A549 treated with dexamethasone at 1 μM for 4 hours (cell line): ENCODE measurements around the gene UFC1. TPM values are rescaled to one million over a fixed set of nuclear protein-coding genes. Genes with fewer than 3 reads are reported as not detected.

Source experiments
- total RNA-seq: library from RNA; stranded (reverse); fragments of 200-300 nt; extraction: Qiagen RNA extraction; gene quantifications from 5 replicates; pipeline ENCODE4 v1.2.3, GENCODE V29; 2022

The UFC1 gene
- total RNA-seq = 89.0 to 149 TPM (median 91.5 TPM) in 5 replicates

DNA sequence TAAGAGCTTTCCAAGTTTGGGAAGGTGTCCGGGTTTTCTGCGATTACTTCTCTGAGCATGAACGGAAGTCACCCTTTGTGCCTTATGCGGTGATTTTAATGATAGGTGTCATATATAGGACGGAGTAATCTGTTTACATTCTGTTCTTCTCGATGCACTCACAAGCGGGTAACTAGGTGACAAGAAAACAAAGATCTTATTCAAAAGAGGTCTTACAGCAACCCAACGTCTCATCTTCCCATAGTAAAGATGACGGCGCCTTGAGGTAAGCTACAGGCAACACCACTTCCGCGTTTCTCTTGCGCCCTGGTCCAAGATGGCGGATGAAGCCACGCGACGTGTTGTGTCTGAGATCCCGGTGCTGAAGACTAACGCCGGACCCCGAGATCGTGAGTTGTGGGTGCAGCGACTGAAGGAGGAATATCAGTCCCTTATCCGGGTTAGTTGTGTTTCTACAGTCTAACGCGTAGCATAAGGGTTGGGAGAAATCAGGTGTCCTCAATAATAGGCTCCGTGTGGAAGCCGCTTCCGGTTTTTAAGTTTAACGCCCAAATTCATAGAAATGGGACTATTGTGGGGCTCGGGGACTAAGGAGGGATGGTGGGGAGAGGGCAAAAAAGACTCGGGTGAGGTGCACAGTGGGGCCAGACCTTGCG lies at the start of gene UFC1:
Gene UFC1, plus strand, starts transcription at position 297 of the 656 bp plus-strand sequence. Its CDS starts 20 bp downstream, at position 317.

DNA sequence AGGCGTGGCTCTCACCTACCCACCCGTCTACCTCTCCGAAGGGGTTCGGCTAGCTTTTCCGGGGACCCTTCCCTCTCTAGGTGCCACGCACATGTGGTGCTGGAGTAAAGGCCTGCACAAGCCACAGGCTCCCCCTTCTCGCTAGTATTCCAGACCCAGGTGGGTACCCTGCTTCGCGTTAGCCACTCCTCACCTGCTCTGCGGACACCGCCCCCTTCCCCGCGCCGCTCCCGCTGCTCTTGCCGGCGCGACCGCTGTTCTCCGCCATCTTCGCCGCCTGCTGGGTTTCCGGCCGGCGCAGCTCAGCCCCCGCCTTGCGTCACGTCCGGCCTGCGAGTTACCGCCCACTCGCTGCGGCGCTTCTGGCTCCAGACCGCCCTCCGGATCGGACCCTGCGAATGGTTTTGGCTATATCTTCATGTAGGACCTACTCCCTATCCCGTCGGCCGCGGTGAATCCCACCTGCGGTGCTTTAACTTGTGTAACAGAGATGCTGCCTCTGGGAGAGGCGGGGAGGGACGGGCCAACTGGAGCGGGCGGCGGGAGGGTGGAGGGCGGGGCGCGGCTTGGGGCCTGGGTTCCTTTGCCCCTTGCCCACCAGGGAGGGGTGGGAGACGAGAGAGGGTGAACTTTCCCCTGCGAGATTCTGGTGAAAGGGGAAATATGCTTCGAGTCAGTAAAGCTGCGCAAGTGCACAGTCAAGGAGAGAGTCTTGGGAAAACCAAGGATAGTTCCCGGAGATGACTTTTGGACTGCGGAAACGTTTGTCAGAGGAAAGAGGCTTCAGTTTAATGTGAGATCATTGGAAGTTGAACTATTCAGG lies 35.8 kb upstream of the UFC1 start, which contains the start of the genes NIT1 and PFDN2:
Gene NIT1, plus strand, starts transcription at position 347 of the 823 bp plus-strand sequence. Its CDS starts 72 bp downstream, at position 419.
Gene PFDN2, minus strand, starts transcription at position 279 of the 823 bp plus-strand sequence. Its CDS starts 11 bp downstream, at position 268.

DNA sequence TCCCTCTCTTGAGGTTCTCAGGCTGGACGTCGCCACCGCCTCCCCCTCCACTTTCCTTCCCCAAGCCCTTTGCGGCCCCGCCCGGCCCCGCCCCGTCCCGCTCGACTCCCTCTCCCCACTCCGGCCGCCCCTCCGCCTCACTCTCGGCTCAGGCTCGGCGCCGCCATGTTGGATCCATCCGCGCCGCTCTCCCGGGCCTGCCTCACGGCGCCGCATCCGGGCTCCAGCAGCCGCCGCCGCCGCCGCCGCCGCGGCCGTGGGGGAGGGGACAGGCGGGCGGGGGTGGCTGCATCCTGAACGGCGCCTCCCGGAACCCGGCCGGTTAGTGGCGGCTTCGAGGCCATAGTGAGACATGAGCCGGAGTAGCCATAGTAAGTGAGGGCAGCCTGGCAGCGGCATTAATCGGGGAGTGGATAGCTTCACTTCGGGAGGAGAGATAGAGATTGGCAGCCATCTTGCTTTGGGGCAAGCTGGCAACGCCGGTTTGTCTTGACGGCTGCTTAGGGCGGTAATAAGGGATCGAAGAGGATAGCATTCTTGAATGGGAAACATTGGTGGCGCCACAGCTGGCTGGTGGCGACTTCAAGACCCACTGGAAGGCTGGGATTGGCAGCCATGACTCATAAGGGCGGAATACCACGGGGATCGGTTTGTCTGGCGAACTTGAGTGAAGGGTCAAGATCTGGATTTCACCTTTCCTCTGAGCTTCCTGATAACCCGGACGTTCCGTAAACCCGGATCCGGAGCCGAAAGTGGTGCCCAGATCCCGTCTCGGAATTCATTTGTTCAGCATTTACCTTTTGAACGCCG lies 21.2 kb upstream of the UFC1 start, which contains the start of gene DEDD:
Gene DEDD, minus strand, starts transcription at position 258 of the 810 bp plus-strand sequence. CDS start 8,205 bp downstream, outside the sequence.

DNA sequence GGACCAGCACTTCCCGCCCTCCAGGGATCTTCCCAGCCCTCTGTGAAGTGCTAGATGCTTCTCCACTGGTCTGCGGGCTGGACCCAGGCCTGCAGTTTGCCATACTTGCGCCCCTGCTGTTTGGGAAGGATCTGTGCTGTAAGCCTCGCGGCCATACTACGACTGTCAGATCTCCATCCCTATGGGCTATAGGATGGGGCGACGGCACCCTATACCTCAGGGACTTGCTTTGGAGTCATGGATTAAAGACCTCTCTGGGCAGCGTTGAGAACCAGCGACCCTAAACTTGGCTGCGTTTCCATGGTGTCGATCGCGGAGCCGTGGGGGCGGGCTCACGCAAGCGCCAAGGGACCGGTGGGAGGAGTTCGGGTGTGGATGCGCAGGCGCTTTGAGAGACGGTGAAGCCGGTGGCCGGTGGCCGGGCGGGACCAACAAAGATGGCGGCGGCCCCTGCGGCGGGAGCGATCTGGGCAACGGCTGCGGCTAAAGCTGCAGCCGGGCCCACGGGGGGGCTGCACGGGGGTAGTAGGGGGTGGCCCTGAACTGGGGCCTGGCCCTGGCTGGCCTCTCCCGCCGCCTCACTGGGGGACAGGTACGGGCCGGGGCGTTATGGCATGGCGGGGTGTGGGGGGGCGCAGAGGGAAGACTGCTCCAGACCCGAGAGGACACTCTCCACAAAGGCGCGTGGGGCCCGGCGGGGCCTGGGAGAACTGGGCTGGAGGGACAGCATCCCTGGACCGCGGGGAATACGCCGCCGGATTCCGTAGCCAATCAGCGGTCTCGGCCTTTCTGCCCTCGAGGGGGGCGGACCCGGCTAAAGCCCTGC lies 5.5 kb downstream of the UFC1 start, which contains the start of gene USP21:
Gene USP21, plus strand, starts transcription at position 414 of the 826 bp plus-strand sequence. CDS start 1,141 bp downstream, outside the sequence.

DNA sequence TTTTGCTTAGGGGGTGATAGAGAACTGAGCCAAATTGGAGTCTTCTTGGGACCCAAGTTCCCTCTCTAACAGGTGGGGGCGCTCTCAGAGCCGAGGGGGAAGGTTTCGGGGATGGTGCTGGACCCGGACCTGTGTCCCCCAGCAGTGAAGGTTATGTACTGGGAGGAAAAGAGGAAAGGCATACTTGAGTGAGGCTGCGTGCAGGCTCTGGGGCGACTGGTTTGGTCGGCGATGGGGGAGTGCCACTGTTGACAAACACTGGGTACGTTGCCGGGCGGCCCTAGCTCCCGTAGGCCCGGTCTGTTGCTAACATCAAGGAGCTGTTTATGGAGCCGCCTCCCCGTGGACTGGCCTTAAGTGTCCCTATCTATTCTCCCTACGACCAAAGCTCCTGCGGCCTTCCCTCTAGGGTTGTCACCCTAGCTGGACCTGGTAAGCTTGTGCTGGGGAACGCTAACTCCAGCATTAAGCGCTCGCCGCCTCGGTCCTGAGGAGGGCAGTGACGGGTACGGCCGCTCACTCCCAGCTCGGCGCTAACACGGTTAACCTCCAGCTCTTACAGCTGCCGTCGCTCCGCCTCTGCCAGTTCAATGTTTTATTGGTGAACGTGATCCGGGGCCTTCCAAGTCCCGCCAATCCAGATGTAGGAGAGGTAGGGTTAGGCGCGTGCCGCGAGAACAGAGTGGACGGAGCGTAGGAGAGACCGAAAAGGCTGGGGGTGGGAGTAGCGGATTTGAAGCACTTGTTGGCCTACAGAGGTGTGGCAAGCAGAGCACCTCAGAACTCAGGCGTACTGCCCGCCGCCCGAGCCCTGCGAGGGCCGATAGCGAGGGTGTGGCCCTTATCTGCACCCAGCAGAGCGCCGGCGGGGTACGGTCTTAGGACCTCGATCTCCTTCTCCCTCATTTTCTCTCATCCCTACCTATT lies 12.2 kb downstream of the UFC1 start, which contains the start of gene PPOX:
Gene PPOX, plus strand, starts transcription at position 685 of the 927 bp plus-strand sequence. CDS start 422 bp downstream, outside the sequence.

DNA sequence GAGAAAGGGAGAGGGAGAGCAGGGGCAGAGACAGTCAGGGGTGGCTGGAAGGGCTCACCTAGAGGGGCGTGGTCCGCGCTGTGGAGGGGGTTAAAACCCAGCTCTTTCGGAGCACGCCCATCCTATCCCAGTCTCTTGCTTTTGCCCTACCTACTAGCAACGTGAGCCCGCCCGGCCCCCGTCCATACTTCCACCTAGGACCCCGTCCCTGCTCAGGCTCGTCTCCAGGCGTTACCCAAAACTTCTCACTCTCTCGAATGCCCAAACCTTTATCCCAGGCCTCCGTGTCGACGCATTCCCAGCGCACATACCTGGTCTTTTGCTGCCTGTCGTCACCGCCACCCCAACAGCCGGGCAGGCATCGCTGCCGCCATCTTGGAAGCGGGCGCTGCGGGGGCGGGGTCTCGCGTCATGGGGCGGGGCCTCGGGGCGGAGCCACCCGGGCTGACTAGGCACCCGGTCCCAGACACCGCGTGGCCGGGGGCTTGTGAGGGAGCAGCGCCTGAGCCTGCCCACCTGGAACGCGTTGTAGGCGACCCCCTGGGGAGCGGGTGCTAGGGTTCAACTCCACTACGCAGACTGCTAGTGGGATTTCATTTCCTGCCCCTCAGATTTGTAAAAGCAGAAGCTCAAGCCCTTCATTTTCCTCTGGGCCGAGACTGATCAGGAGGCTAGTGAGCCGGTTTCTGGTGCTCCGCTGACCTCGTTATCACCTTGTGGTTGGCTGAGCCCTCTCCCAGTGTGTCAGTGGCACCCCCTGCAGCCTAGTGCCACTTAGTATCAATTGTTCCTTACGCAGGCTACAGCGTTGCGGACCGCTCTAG lies 23.5 kb downstream of the UFC1 start, which contains the start of gene B4GALT3:
Gene B4GALT3, minus strand, starts transcription at position 396 of the 824 bp plus-strand sequence. CDS start 1,447 bp downstream, outside the sequence.

DNA sequence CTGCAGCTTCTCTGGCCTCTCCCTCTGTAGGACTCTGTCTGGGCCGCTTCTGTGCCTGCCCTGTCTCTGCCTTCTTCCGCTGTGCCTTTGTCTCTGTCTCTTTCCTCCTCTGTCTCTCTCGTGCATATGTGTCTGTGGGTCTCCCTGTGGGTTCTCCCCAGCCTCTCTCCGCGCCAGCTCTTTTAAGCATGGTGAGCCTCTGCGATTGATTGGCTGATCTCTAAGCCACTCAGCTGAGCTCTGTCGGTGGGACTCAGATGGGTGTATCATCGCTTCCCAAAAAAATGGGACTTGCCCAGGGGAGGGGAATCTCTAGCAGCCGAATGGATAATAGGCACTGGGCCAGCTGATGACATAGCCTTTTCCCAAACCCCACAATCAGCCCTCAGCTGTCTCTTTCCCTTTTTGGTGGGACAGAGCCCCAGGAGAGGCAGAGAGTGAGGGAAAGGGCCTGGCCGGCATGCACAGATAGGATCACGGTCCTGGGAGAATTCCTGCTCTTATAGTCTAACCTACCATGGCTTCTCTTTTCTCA lies 45.2 kb downstream of the UFC1 start, which contains the start of gene ADAMTS4:
Gene ADAMTS4, minus strand, starts transcription at position 158 of the 535 bp plus-strand sequence. CDS start 427 bp downstream, outside the sequence.

DNA sequence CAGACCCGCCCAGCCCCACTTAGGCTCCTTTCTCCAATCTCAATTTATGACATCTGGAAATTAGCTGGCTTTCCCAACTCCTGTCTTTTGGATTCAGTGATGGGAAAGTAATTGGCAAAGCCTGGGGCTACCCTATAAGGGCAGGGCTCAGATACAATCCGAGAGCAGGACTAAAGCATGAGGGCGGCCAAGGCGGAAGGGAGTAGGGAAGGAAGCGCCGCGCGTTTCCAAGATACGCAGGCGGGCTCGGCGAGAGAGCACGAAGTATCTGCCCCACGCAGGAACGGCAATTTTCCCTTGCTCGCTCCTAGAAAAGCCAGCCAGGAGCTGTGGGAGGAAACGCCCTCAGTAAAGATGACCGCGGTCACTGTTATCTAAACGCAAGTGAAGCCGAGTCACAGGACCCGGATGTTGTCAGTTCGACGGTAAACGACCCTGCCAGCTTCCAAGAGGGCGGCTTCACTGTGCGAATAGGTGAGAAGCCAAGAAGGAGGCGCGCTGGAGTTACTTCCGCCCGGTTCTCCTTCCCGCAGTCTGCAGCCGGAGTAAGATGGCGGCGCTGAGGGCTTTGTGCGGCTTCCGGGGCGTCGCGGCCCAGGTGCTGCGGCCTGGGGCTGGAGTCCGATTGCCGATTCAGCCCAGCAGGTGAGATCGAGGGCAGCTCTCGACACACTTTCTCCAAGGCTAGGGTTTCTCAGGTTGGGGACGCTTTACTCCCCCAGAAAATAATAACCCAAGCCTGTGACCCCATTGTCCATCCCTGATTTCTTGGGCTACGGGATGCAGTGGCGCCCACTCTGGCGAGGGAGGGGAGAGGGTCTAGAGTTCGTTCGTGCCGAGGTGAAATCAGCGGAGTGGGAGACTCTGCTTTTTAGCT lies 48.3 kb downstream of the UFC1 start, which contains the start of gene NDUFS2:
Gene NDUFS2, plus strand, starts transcription at position 532 of the 877 bp plus-strand sequence. Its CDS starts 19 bp downstream, at position 551.

Other genes with a start within 250 kb of the UFC1 start
- 0.66 to 1.1 TPM (median 0.82 TPM) in 5 replicates for gene ITLN2, start 199.2 kb upstream of the UFC1 start, total RNA-seq
- gene F11R, start 132.8 kb upstream of the UFC1 start, total RNA-seq = 58.5 to 82.8 TPM (median 74.8 TPM) in 5 replicates
- 0.17 to 0.32 TPM (median 0.24 TPM) in 3 of 5 replicates, not detected in the others for gene TSTD1, start 115.0 kb upstream of the UFC1 start, total RNA-seq
- gene USF1, start 108.0 kb upstream of the UFC1 start, total RNA-seq = 46.5 to 54.5 TPM (median 50.7 TPM) in 5 replicates
- 0.06 to 0.15 TPM (median 0.14 TPM) in 5 replicates for gene ARHGAP30, start 84.1 kb upstream of the UFC1 start, total RNA-seq
- gene NECTIN4, start 64.4 kb upstream of the UFC1 start, total RNA-seq = 1.6 to 3.5 TPM (median 2.2 TPM) in 5 replicates
- 1.5 to 2.1 TPM (median 1.6 TPM) in 5 replicates for gene KLHDC9, start 55.6 kb upstream of the UFC1 start, total RNA-seq
- gene PFDN2, start 35.9 kb upstream of the UFC1 start, total RNA-seq = 97.6 to 118 TPM (median 102 TPM) in 5 replicates
- 27.5 to 32.9 TPM (median 31.8 TPM) in 5 replicates for gene NIT1, start 35.9 kb upstream of the UFC1 start, total RNA-seq
- 27.0 to 38.1 TPM (median 34.9 TPM) in 5 replicates for gene DEDD, start 21.3 kb upstream of the UFC1 start, total RNA-seq
- 14.8 to 21.6 TPM (median 20.7 TPM) in 5 replicates for gene USP21, start 5.5 kb downstream of the UFC1 start, total RNA-seq
- gene PPOX, start 12.4 kb downstream of the UFC1 start, total RNA-seq = 10.8 to 16.0 TPM (median 13.4 TPM) in 5 replicates
- gene B4GALT3, start 23.5 kb downstream of the UFC1 start, total RNA-seq = 20.3 to 26.3 TPM (median 25.3 TPM) in 5 replicates
- gene ADAMTS4, start 45.1 kb downstream of the UFC1 start, total RNA-seq = 0.01 TPM in 3 of 5 replicates, not detected in the others
- 80.5 to 103 TPM (median 82.4 TPM) in 5 replicates for gene NDUFS2, start 48.4 kb downstream of the UFC1 start, total RNA-seq
- gene FCER1G, start 61.3 kb downstream of the UFC1 start, total RNA-seq = 0.23 to 0.34 TPM (median 0.25 TPM) in 3 of 5 replicates, not detected in the others
- not detected in 5 replicates for gene APOA2, start 69.7 kb downstream of the UFC1 start, total RNA-seq
- gene TOMM40L, start 72.1 kb downstream of the UFC1 start, total RNA-seq = 9.3 to 11.1 TPM (median 11.0 TPM) in 5 replicates
- not detected in 5 replicates for gene NR1I3, start 84.2 kb downstream of the UFC1 start, total RNA-seq
- 0.07 to 0.12 TPM (median 0.09 TPM) in 3 of 5 replicates, not detected in the others for gene PCP4L1, start 104.8 kb downstream of the UFC1 start, total RNA-seq
- 0.15 to 0.26 TPM (median 0.23 TPM) in 5 replicates for gene MPZ, start 156.0 kb downstream of the UFC1 start, total RNA-seq
- gene SDHC, start 160.4 kb downstream of the UFC1 start, total RNA-seq = 191 to 237 TPM (median 201 TPM) in 5 replicates
- 0.16 to 0.29 TPM (median 0.24 TPM) in 4 of 5 replicates, not detected in the other for gene CFAP126, start 213.9 kb downstream of the UFC1 start, total RNA-seq